HUDEP-2 (cell line): ENCODE data around the gene WDR72.

Source experiments
- DNase-seq, 76 experiments: peaks; one replicate each; lab custom pipeline; 2025; ENCODE audit not compliant: unreplicated experiment in 76 of 76; lab: John Stamatoyannopoulos, UW

Gene WDR72

DNA sequence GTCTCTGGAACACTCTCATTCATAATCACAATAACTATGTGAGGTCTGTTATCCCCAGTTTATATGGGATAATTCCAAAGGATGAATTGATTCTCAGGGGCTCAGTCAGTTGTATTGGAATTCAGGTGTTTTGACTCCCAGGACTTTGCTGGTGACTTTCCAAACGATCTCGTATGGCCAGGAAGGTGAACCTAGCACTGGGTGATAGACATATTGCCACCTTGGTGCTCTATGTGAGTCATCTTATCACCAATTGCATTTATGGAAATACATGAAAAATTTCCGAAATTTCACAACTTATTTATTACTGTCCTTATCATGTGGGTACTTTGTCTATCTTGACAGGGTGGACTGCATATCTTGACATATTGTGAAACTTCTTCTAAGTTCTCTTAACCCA is 287.3 kb downstream of the WDR72 start:
- no peak for DNase-seq

GRCh38 chr15:53470743-53471142 is 288.7 kb downstream of the WDR72 start:
- no peak for DNase-seq

DNA sequence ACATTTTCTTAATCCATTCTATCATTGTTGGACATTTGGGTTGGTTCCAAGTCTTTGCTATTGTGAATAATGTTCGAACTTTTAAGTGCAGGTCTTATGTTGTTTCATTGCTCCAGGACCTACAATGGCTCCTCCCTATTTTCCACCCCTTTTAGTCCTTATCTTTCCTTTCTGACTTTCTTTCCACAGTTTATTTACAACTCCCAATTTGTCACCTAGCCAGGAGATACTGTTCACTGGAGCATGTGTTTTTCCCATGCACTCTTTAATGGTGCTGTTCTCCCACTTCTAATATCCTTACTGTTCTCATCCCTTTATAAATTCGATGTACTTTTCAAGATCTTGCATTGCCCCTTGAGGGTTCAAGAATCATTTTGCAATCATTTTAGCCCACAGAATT is 290.0 kb downstream of the WDR72 start:
- DNase-seq, result no peak
